Measurements from ENCODE around the gene DST.

DNA sequence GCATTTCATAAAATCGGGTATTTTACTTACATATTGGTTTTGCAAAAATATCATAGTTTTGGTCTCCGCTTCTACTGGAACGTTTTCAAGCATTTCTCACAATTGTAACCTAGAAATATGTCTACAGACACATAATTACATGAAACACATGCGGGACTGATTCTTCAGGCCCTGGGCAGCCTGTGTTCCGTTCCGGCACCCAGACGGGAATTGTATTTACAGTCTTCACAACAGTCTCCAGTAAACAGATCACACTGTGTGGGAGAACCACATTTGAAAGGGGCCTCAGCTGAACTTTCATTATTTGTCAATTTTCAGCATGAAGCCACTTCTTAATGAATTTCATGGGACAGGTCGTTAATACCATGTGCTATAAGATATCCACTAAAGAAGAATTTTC is 196.9 kb downstream of the DST start:
- TF ChIP-seq, protein P1, sequence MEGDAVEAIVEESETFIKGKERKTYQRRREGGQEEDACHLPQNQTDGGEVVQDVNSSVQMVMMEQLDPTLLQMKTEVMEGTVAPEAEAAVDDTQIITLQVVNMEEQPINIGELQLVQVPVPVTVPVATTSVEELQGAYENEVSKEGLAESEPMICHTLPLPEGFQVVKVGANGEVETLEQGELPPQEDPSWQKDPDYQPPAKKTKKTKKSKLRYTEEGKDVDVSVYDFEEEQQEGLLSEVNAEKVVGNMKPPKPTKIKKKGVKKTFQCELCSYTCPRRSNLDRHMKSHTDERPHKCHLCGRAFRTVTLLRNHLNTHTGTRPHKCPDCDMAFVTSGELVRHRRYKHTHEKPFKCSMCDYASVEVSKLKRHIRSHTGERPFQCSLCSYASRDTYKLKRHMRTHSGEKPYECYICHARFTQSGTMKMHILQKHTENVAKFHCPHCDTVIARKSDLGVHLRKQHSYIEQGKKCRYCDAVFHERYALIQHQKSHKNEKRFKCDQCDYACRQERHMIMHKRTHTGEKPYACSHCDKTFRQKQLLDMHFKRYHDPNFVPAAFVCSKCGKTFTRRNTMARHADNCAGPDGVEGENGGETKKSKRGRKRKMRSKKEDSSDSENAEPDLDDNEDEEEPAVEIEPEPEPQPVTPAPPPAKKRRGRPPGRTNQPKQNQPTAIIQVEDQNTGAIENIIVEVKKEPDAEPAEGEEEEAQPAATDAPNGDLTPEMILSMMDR (IDR thresholded peaks at IDR 0.05; ENCODE audit: poor library complexity): no peak
- no peak for TF ChIP-seq EZH2 (IDR thresholded peaks at IDR 0.05; ENCODE audit: borderline replicate concordance)

All from hepatocyte (in vitro differentiated cells).